ENCODE measurements around the gene TNRC18. TPM values are rescaled to one million over a fixed set of nuclear protein-coding genes. Genes with fewer than 3 reads are reported as not detected.

Gene TNRC18
- total RNA-seq, 4 donors from 2014 or later = 87.6 to 218 (median 124) TPM

- no peak for TF ChIP-seq POLR2AphosphoS5 (IDR thresholded peaks at IDR 0.05)
- TF ChIP-seq POLR2A (IDR thresholded peaks at IDR 0.05) = no peak
- no peak for TF ChIP-seq EP300 (IDR thresholded peaks at IDR 0.05)
- no peak for TF ChIP-seq CTCF (IDR thresholded peaks at IDR 0.05)
- Histone ChIP-seq H3K27me3 (no peaks in the 10 kb centered on the region), H3K4me3 (no peak overlapping the region), H3K27ac (peak overlapping the region in 3 of 4 donors; percentile 63 to 66 (median 66)), H3K9me3 (no peaks in the 10 kb centered on the region), H3K36me3 (peaks cover 0 to 83% of the 10 kb centered on the region in 2 donors), H3K4me1 (peaks cover 0 to 100% (median 23%) of the 10 kb centered on the region in 3 donors)
- WGBS, 2 donors (ENCODE audit: low coverage in 1 of 2) = 47 to 50% methylated on average over 4 to 7 of the region's 9 CpGs
- ATAC-seq = no peak
Observed at GRCh38 chr7:5359344-5359743, 64.3 kb downstream of the TNRC18 start.

DNA sequence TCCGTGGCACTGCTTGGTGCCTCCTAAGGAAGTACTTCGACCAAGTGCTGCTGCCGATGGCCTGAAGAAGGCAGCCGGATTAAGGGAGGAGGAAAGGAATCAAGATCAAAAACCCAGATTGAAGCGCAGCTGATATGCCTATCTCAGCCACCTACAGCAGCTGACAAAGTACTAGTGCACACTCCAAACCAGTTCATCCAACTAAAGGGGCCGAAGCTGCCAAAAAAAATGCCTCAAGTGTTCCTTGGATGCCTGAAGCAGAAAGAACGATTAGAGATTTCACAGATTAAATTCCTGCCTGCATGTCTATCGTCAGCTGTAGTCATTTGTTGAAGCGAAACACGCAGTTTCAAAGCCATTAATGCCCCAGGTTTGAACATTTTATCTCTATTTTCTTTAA, 65.7 kb downstream of the TNRC18 start:
- H3K27me3 ChIP-seq = no peaks in the 10 kb centered on the region
- no peaks in the 10 kb centered on the region for H3K9me3 ChIP-seq
- WGBS, 2 donors (ENCODE audit: low coverage in 1 of 2) = 51 to 55% methylated on average over 10 of the region's 10 CpGs
- peak overlapping the region in 3 of 4 donors; percentile 63 to 67 (median 66) for H3K27ac ChIP-seq
- ATAC-seq = no peak
- TF ChIP-seq POLR2A (IDR thresholded peaks at IDR 0.05) = no peak
- no peak for TF ChIP-seq POLR2AphosphoS5 (IDR thresholded peaks at IDR 0.05)
- H3K4me3 ChIP-seq = no peak overlapping the region
- peaks cover 0 to 100% (median 35%) of the 10 kb centered on the region in 3 donors for H3K4me1 ChIP-seq
- H3K36me3 ChIP-seq = peaks cover 0 to 85% of the 10 kb centered on the region in 2 donors

DNA sequence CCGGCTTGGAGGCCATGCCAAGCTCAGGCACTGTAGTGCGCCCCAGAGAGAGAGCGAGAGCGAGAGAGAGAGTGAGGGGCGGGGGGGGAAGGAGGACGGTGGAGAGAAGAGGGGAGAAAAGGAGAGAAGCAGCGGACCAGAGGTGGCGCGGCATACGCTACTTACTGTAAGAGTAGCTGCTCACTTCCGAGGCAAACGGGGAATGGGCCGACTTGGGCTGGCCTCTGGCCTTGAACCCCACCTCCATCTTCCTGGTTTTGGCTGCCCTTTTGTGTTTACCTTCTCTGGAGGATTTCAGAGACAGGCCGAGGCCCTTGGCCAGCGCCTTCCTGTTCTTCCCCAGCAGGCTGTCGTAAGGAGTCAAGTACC, 66.9 kb downstream of the TNRC18 start:
- no peak for ATAC-seq
- Histone ChIP-seq H3K4me1 (peaks cover 0 to 100% (median 35%) of the 10 kb centered on the region in 3 donors), H3K4me3 (no peak overlapping the region), H3K27ac (peak overlapping the region in 3 of 4 donors; percentile 63 to 67 (median 66)), H3K27me3 (no peaks in the 10 kb centered on the region), H3K36me3 (peaks cover 0 to 85% of the 10 kb centered on the region in 2 donors), H3K9me3 (no peaks in the 10 kb centered on the region)
- TF ChIP-seq EP300 (IDR thresholded peaks at IDR 0.05) (no peak), CTCF (IDR thresholded peaks at IDR 0.05) (no peak), POLR2A (IDR thresholded peaks at IDR 0.05) (no peak), POLR2AphosphoS5 (IDR thresholded peaks at IDR 0.05) (no peak)
- WGBS, 2 donors (ENCODE audit: low coverage in 1 of 2) = 30 to 57% methylated on average over 4 to 8 of the region's 16 CpGs

DNA sequence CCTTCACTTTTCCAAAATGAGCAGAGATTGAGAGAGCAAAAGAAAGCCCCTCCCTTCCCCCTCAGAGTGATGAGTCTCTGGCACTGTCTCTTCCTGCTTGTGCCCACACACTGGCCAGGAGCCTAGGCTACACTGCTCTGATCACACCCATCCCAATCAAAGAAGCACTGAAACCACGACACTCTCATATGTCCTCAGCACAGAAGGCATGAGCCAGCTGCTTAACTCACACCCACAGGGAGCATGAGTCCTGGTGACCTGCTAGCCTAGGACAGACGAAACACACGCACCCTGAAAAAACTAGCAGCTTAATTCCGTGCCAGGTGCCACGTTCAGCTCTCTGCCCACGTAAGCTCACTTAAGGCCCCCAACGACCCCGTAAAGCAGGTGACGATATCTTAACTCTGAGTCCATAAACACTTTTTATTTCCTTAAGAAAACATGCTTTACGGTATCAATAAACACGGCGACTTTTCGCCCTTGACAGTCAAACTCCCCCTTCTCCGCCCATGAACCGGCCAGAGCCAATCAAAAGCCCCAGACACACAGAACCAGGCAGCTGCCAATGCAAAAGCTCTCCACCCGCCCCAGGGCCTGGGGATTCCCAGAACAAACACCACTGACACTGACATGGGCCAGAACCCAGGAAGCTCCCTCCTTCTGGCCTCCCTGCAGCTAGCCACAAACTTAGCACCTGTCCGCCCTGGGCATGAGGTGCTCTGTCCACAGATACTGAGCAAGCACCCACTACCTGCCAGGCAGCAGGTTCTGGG, 69.0 kb downstream of the TNRC18 start:
- peak overlapping the region in 1 of 2 donors; percentile 9 for H3K4me3 ChIP-seq
- WGBS, 2 donors (ENCODE audit: low coverage in 1 of 2) = 0 to 33% methylated on average over 1 to 12 of the region's 17 CpGs
- H3K27me3 ChIP-seq = no peaks in the 10 kb centered on the region
- ATAC-seq = peak; percentile 67
- peak overlapping the region in 3 of 4 donors; percentile 57 to 68 (median 66) for H3K27ac ChIP-seq
- TF ChIP-seq CTCF (IDR thresholded peaks at IDR 0.05) (no peak), EP300 (IDR thresholded peaks at IDR 0.05) (no peak), POLR2A (IDR thresholded peaks at IDR 0.05) (no peak), POLR2AphosphoS5 (IDR thresholded peaks at IDR 0.05) (peak; percentile 75)
- peaks cover 0 to 85% of the 10 kb centered on the region in 2 donors for H3K36me3 ChIP-seq
- peaks cover 0 to 100% (median 35%) of the 10 kb centered on the region in 3 donors for H3K4me1 ChIP-seq
- H3K9me3 ChIP-seq = no peaks in the 10 kb centered on the region

DNA sequence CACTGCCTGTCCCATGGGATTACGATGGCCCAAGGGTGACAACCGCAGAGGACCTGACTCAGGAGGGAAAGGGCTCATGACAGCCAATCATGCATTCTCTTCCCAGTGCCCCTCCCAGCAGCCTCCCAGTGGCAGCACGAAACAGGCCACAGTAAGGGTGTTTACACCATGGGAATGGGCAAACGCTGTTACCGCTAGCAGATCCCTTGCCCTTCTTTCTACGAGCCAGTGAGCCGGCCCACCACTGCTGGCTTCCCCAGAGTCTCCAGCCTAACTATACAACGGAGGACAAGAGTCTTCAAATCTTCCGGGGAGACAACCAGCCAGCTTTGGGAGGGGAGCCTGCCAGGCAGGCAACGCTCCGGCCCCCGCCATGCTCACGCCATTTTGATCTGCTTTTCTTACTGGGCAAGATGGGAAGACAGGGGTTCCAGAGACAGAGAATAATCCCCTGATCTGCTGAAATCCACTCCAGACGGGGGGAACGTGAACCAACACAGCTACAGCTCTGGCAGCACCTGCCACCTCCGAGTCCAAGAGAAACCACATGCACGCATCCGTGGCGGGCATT, 71.1 kb downstream of the TNRC18 start:
- ATAC-seq = no peak
- Histone ChIP-seq H3K27me3 (no peaks in the 10 kb centered on the region), H3K4me3 (no peak overlapping the region), H3K4me1 (peaks cover 0 to 100% (median 30%) of the 10 kb centered on the region in 3 donors), H3K9me3 (no peaks in the 10 kb centered on the region), H3K36me3 (peaks cover 0 to 85% of the 10 kb centered on the region in 2 donors), H3K27ac (peak overlapping the region in 3 of 4 donors; percentile 32 to 71 (median 66))
- no peak for TF ChIP-seq POLR2AphosphoS5 (IDR thresholded peaks at IDR 0.05)
- TF ChIP-seq EP300 (IDR thresholded peaks at IDR 0.05) = no peak
- no peak for TF ChIP-seq POLR2A (IDR thresholded peaks at IDR 0.05)
- TF ChIP-seq CTCF (IDR thresholded peaks at IDR 0.05) = no peak
- WGBS, 2 donors (ENCODE audit: low coverage in 1 of 2) = no CpG with 5 or more reads among the region's 19 CpGs
